HG02763 (cell line): ENCODE data around the gene PTK6.
"Not testable (repeated sequence)": the region's sequence is repeated elsewhere in the genome, so short reads cannot be mapped to it uniquely, and the experiment has no call there.

Experiments
- ATAC-seq: cut with Tn5 transposase; IDR thresholded peaks from one replicate; pipeline ENCODE4 v1.9.1; 2021; ENCODE audit warnings: mild to moderate bottlenecking, moderate library complexity; ENCODE audit not compliant: unreplicated experiment

The PTK6 gene

GRCh38 chr20:63536997-63537524, at the start of gene PTK6:
TSS of gene PTK6 (minus strand) at chr20:63537376. CDS start at chr20:63537314, 62 bp downstream.
- no peak for ATAC-seq

GRCh38 chr20:63586797-63587196, 49.6 kb upstream of the PTK6 start:
- ATAC-seq = no peak

GRCh38 chr20:63585616-63586565, 48.7 kb upstream of the PTK6 start:
- no peak for ATAC-seq

GRCh38 chr20:63582382-63583063, 45.3 kb upstream of the PTK6 start:
- no peak for ATAC-seq

- ATAC-seq = no peak
Measured at GRCh38 chr20:63580796-63581461, 43.8 kb upstream of the PTK6 start.

- no peak for ATAC-seq
Measured at GRCh38 chr20:63579017-63579694, 42.0 kb upstream of the PTK6 start.

- no peak for ATAC-seq
Measured at GRCh38 chr20:63578224-63579016, 41.2 kb upstream of the PTK6 start.

- ATAC-seq = no peak
Measured at GRCh38 chr20:63577317-63577894, 40.2 kb upstream of the PTK6 start.

- no peak for ATAC-seq
Measured at GRCh38 chr20:63576311-63576710, 39.1 kb upstream of the PTK6 start.

GRCh38 chr20:63574829-63575743, 37.9 kb upstream of the PTK6 start:
- ATAC-seq = no peak

GRCh38 chr20:63574156-63574828, 37.1 kb upstream of the PTK6 start, which contains the start of gene HELZ2:
TSS of gene HELZ2 (minus strand) at chr20:63574239. CDS start at chr20:63572385, 1,854 bp downstream.
- ATAC-seq = no peak

GRCh38 chr20:63573647-63574131, 36.5 kb upstream of the PTK6 start:
- no peak for ATAC-seq

- no peak for ATAC-seq
Measured at GRCh38 chr20:63572788-63573646, 35.8 kb upstream of the PTK6 start.

- no peak for ATAC-seq
Measured at GRCh38 chr20:63572071-63572787, 35.1 kb upstream of the PTK6 start.

- not testable (repeated sequence) for ATAC-seq
Measured at GRCh38 chr20:63571087-63571478, 33.9 kb upstream of the PTK6 start.
